ENCODE measurements around the gene USP13.

The USP13 gene

DNA sequence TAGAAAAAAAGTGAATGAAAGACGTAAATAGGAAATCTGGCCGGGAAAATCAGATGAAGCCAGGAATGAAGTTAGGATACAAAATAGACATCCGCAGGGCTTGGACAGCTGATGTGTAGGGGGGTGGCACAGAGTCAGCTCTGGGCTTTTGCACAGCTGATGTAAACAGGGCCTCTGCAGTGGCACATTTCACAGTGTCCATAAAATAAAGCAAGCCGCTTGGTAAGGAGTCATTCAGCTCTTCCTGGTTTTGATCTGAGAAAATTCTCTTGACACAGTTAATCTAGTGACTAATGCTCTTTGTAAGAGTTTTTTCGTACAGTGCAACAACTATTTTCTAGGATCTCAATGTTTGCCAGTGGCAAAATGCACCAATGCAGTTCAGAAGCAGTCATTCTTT, 153.3 kb downstream of the USP13 start:
- H3K4me3 Mint-ChIP-seq: no peak overlapping the region
- H3K36me3 Mint-ChIP-seq: no peaks in the 10 kb centered on the region
- no peaks in the 10 kb centered on the region for H3K9me3 Mint-ChIP-seq (ENCODE audit: low read depth)
- H3K27me3 Mint-ChIP-seq: no peaks in the 10 kb centered on the region
- peaks cover 2% of the 10 kb centered on the region for H3K4me1 Mint-ChIP-seq (ENCODE audit: low read depth)
- no peak overlapping the region for H3K27ac Mint-ChIP-seq

DNA sequence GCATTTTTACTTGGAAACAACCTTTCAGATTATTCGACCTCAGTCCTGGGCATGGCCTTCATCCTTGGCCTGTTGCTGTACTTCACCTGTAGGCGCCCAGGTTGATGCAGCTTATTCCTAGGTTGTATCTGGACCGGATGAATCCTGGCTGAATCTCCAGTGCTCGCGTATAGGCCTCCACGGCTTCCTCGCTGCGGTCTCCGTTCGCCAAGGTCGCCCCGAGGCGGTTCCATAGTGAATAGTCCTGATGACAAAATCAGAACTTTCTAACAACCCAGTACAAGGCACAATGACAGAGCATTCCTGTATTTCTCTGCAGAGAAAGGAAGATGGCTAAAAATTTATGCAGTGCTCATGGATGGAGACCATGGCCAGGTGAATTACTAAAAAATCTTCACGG, 154.7 kb downstream of the USP13 start:
- H3K9me3 Mint-ChIP-seq (ENCODE audit: low read depth): no peaks in the 10 kb centered on the region
- H3K4me1 Mint-ChIP-seq (ENCODE audit: low read depth): peaks cover 4% of the 10 kb centered on the region
- no peaks in the 10 kb centered on the region for H3K27me3 Mint-ChIP-seq
- H3K36me3 Mint-ChIP-seq: no peaks in the 10 kb centered on the region
- no peak overlapping the region for H3K27ac Mint-ChIP-seq
- H3K4me3 Mint-ChIP-seq: no peak overlapping the region

DNA sequence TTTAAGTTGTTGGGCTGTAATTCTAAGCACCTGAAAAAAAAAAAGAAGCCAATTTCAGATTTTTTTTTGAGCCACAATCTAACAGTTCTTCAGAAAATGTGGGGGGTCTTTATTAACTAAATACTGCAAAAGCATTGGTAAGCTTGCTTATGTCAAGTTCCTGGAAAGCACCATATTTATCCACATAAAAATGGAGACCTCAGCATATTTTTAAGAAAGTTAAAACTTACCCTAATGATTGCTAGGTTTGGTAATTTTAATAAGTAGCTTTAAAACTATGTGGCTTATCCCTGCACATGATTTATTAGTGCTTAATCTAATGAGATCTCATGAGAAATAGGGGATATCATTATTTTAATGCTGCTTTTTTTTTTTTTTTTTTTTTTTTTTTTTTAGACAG, 156.8 kb downstream of the USP13 start:
- no peak overlapping the region for H3K4me3 Mint-ChIP-seq
- H3K27me3 Mint-ChIP-seq: no peaks in the 10 kb centered on the region
- no peaks in the 10 kb centered on the region for H3K9me3 Mint-ChIP-seq (ENCODE audit: low read depth)
- no peak overlapping the region for H3K27ac Mint-ChIP-seq
- peaks cover 2% of the 10 kb centered on the region for H3K4me1 Mint-ChIP-seq (ENCODE audit: low read depth)
- H3K36me3 Mint-ChIP-seq: no peaks in the 10 kb centered on the region

DNA sequence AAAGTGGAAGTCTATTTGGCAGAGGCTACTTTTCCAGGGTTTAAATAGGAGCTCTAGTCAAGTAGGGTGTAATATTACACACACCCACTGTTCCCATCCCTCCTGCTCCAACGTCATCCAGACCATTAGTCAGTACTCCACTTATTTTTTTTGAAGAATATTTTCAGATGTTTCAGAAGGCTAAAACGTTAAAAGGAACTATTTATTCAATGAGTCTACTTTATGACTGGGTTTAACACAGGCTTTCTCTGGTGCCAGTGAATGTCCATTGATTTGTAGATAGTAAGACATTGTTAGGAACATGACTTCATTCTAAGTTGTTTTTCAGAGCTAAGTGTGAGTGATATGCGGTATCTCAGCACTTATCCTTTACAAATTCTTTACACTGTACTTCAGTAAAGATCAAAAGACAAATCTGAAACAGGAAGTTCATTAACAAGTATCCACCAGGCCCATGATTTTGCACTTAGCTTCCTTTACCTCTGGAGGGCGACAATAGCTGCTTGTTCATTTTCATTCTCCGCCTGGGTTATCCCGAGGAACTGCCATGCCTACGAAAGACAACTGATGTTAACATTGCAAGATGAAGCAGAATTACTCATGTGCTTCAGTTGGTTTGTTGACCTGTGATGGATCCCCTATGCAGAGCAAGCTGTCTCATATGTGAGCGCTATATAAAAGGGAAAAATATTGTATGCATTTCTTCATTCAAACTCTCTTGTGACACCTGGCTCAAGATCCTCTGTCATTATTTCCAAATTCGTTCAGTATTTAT, 158.7 kb downstream of the USP13 start:
- no peaks in the 10 kb centered on the region for H3K9me3 Mint-ChIP-seq (ENCODE audit: low read depth)

DNA sequence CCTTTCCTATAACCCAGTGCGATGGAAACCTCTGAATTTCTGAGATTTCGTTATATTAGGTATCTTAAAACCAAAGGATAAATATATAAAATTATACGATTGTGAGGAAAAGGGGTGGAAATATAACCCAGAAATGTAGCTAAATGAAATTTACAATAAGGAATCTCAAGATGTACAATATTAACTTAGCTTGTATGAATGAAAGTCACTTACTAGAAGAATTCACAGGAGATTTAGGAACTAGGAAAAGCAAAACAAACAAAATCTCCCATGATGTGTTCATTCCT, 159.2 kb downstream of the USP13 start:
- no peak overlapping the region for H3K27ac Mint-ChIP-seq
- peaks cover 2% of the 10 kb centered on the region for H3K4me1 Mint-ChIP-seq (ENCODE audit: low read depth)
- H3K27me3 Mint-ChIP-seq: no peaks in the 10 kb centered on the region
- H3K36me3 Mint-ChIP-seq: no peaks in the 10 kb centered on the region
- H3K4me3 Mint-ChIP-seq: no peak overlapping the region
- no peaks in the 10 kb centered on the region for H3K9me3 Mint-ChIP-seq (ENCODE audit: low read depth)

More for the DNA sequence above, 158.7 kb downstream of the USP13 start:
- H3K4me1 Mint-ChIP-seq (ENCODE audit: low read depth): peaks cover 2% of the 10 kb centered on the region
- no peaks in the 10 kb centered on the region for H3K27me3 Mint-ChIP-seq
- H3K4me3 Mint-ChIP-seq: no peak overlapping the region
- no peaks in the 10 kb centered on the region for H3K36me3 Mint-ChIP-seq
- H3K27ac Mint-ChIP-seq: no peak overlapping the region

DNA sequence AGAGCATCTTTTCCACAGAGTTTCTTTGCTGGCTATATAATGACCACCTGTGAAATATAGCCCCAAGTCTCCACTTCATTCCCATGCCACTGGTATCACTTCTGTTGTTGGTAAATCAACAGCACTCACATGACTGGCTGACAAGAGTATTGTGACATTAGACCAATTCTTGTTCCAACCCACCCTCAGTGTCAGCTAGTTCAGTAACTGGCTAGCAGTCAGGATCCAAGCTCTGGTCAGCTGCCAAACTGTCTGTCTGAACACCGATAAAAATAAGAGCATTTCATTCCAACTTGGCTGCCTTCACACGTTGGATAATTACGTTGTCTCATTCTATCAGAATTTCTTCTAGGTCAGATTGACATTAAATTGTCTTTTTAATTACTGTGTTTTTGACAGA, 166.5 kb downstream of the USP13 start:
- H3K27ac Mint-ChIP-seq: no peak overlapping the region
- H3K36me3 Mint-ChIP-seq: no peaks in the 10 kb centered on the region
- no peaks in the 10 kb centered on the region for H3K4me1 Mint-ChIP-seq (ENCODE audit: low read depth)
- H3K9me3 Mint-ChIP-seq (ENCODE audit: low read depth): no peaks in the 10 kb centered on the region
- no peak overlapping the region for H3K4me3 Mint-ChIP-seq
- peaks cover 5% of the 10 kb centered on the region for H3K27me3 Mint-ChIP-seq

DNA sequence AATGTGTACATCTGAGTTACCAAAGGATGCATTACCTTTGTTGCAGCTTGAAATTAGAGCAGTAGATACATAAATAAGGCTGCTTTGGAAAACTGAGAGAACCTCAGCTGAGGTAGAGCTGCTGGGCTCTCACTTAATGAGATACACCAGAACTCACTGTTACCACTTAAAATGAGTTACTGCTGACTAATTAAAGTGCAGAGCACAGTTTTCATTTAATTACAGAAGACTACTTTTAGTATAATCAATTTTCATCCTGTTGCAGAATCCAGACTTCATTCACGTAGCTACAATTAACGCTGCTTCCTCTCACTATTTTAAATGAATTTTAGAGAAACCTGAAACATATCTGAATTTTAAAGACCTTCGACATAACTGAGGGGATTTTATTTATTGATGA, 169.5 kb downstream of the USP13 start:
- Mint-ChIP-seq H3K36me3 (no peaks in the 10 kb centered on the region), H3K27ac (no peak overlapping the region), H3K9me3 (ENCODE audit: low read depth) (no peaks in the 10 kb centered on the region), H3K4me1 (ENCODE audit: low read depth) (no peaks in the 10 kb centered on the region), H3K27me3 (peaks cover 5% of the 10 kb centered on the region), H3K4me3 (no peak overlapping the region)

DNA sequence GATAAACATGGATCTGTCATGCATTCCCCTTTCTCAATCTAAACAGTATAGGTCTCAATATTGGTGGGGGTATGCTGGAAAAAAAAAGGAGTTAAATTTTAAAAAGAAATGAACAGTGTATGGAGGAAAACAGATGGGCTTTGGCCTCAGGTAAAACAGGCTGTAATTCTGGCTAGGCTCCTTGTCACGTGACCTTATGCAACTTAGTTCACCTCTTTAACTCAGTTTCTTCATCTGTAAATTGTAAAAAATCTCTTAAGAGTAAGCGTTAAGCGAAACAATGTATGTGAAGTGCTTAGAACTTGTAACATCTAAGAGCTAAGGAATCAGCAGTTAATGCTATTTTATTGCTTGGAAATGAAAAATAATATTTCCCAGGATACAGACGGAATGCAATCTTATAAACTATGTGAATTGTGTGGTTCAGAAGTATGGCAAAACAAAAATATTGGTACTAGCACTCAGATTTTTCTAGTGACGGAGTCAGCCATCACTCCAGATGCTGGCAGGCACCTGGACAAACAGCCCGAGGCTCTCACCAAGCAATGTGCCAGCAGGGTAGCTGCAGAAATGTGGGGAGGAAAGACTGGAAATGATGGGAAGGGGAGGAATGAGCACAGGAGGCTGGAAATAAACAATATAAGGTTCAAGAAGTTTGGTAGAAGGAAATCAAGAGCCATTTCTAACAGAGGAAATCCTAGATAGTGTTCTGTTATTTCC, 172.8 kb downstream of the USP13 start:
- H3K27me3 Mint-ChIP-seq: peaks cover 2% of the 10 kb centered on the region
- H3K4me1 Mint-ChIP-seq (ENCODE audit: low read depth): no peaks in the 10 kb centered on the region
- no peak overlapping the region for H3K4me3 Mint-ChIP-seq
- no peaks in the 10 kb centered on the region for H3K36me3 Mint-ChIP-seq
- H3K9me3 Mint-ChIP-seq (ENCODE audit: low read depth): no peaks in the 10 kb centered on the region
- no peak overlapping the region for H3K27ac Mint-ChIP-seq

DNA sequence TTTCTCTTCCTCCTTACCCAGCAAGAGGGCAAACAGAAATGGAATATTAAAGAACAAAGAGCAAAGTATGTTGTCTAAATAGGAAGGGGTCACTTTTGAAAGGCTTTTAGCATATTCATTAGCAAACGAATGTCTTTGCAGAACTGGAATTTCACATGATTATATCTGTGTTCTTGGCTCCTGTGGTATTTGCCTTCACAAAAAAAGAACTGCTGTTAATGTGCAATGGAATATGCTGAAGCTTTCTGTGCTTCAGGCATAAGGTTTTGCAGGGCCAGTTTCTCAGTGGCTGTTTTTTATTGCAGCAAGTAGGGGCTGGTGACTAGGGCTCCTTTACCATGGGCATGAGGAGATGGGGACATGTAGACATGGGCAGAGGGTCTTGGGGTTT, 173.4 kb downstream of the USP13 start:
- Mint-ChIP-seq H3K4me3 (no peak overlapping the region), H3K27me3 (peaks cover 1% of the 10 kb centered on the region), H3K27ac (no peak overlapping the region), H3K36me3 (no peaks in the 10 kb centered on the region), H3K9me3 (ENCODE audit: low read depth) (no peaks in the 10 kb centered on the region), H3K4me1 (ENCODE audit: low read depth) (no peaks in the 10 kb centered on the region)

DNA sequence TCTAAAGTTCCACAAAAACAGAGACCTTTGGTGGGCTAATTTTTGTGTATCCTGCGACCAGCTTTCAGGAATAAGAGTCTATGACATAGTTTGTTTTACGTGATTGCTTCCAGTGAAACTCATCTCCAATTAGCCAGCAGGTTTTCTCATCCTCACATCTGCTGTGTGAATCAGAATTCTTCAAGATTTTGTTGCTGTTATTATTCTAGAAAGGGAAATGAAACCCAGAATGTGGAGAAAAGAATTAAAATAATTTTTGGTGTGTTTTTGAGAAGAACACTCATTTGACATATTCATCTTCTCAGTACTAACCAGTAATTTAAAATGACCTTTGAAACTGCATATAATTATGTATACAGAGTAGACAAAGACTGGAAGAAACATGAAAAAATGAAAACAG, 175.9 kb downstream of the USP13 start:
- Mint-ChIP-seq H3K36me3 (no peaks in the 10 kb centered on the region), H3K9me3 (ENCODE audit: low read depth) (no peaks in the 10 kb centered on the region), H3K27ac (no peak overlapping the region), H3K27me3 (no peaks in the 10 kb centered on the region), H3K4me3 (no peak overlapping the region), H3K4me1 (ENCODE audit: low read depth) (no peaks in the 10 kb centered on the region)

DNA sequence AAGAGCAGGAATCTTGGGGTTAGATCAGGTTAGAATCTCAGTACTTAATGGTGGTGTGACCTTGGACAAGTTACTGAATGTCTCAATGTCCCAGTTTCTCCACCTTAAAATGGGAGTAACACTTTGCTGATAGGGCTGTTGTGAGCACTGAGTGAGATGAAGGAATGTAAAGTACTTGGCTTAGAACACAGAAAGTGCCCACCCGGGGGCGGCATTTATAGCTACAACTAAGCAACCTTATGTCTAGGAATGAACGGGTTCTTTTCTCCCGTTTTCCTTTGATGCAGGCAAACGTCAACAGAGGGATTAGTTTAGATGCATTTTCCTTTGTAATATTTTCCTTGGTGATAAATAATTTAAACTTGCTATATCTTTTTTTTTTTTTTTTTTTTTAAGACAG, 176.6 kb downstream of the USP13 start:
- H3K9me3 Mint-ChIP-seq (ENCODE audit: low read depth): no peaks in the 10 kb centered on the region
- no peaks in the 10 kb centered on the region for H3K36me3 Mint-ChIP-seq
- no peak overlapping the region for H3K4me3 Mint-ChIP-seq
- H3K4me1 Mint-ChIP-seq (ENCODE audit: low read depth): no peaks in the 10 kb centered on the region
- no peaks in the 10 kb centered on the region for H3K27me3 Mint-ChIP-seq
- no peak overlapping the region for H3K27ac Mint-ChIP-seq

DNA sequence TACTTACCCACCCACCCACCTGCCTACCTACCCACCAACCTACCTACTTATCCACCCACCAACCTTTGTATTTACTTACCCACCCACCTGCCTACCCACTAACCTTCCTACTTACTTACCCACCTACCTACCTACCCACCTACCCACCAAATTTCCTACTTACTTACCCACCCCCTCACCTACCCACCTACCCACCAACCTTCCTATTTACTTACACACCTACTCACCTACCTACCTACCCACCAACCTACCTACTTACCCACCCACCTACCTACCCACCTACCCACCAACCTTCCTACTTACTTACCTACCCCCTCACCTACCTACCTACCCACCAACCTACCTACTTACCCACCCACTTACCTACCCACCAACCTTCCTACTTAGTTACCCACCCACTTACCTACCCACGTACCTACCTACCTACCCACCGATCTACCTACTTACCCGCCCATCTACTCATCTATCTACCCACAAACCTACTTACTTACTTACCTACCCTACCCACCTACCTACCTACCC, 179.6 kb downstream of the USP13 start:
- Mint-ChIP-seq H3K36me3 (no peaks in the 10 kb centered on the region), H3K9me3 (ENCODE audit: low read depth) (no peaks in the 10 kb centered on the region), H3K4me3 (no peak overlapping the region), H3K27ac (no peak overlapping the region), H3K27me3 (no peaks in the 10 kb centered on the region), H3K4me1 (ENCODE audit: low read depth) (no peaks in the 10 kb centered on the region)

DNA sequence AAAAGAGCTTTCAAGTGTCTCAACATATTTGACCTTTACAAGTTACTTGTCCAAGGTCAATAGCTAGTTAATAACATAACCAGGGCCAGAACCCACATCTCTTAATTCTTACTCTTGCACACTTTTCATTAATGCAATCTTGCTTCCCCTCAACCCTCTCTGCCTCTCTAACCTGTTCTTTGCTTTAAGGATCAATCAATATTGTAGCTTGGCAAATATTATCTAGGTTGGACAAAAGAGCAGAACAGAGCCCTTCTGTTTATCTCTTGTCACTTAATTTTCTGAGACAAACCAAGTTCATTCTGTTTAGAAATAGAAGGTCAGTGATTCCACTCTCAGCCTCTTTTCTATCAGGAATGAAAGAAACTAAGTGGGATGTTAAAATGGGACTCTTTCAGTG, 180.5 kb downstream of the USP13 start:
- no peaks in the 10 kb centered on the region for H3K4me1 Mint-ChIP-seq (ENCODE audit: low read depth)
- no peaks in the 10 kb centered on the region for H3K27me3 Mint-ChIP-seq
- H3K36me3 Mint-ChIP-seq: no peaks in the 10 kb centered on the region
- no peak overlapping the region for H3K27ac Mint-ChIP-seq
- H3K4me3 Mint-ChIP-seq: no peak overlapping the region
- H3K9me3 Mint-ChIP-seq (ENCODE audit: low read depth): no peaks in the 10 kb centered on the region

DNA sequence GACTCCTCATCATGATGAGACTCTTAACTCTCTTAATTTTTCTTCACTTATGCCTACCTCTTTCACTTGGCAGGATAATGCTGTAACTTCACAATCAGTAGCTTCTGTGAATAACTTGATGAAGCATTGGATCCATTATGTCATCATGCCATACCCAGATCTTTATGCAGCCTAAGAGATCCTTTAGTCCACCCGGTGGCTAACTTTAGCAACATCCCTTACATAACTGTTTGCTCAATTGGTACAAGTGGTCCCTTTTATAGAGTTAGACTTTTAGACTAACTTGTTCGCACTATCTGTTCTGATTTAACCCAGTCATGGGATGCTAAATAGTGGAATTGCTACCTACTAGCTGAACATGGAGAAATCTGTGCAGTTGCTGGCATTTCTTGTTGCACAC, 184.5 kb downstream of the USP13 start:
- no peak overlapping the region for H3K27ac Mint-ChIP-seq
- no peak overlapping the region for H3K4me3 Mint-ChIP-seq
- H3K27me3 Mint-ChIP-seq: peaks cover 4% of the 10 kb centered on the region
- H3K9me3 Mint-ChIP-seq (ENCODE audit: low read depth): no peaks in the 10 kb centered on the region
- H3K4me1 Mint-ChIP-seq (ENCODE audit: low read depth): no peaks in the 10 kb centered on the region
- no peaks in the 10 kb centered on the region for H3K36me3 Mint-ChIP-seq
